ENCODE data around the gene DNAAF8. TPM values are rescaled to one million over a fixed set of nuclear protein-coding genes. Genes with fewer than 3 reads are reported as not detected.

The DNAAF8 gene
- total and polyA plus RNA-seq, 10 donors = 0.17 to 1.2 (median 0.57) TPM; not detected in 3

DNA sequence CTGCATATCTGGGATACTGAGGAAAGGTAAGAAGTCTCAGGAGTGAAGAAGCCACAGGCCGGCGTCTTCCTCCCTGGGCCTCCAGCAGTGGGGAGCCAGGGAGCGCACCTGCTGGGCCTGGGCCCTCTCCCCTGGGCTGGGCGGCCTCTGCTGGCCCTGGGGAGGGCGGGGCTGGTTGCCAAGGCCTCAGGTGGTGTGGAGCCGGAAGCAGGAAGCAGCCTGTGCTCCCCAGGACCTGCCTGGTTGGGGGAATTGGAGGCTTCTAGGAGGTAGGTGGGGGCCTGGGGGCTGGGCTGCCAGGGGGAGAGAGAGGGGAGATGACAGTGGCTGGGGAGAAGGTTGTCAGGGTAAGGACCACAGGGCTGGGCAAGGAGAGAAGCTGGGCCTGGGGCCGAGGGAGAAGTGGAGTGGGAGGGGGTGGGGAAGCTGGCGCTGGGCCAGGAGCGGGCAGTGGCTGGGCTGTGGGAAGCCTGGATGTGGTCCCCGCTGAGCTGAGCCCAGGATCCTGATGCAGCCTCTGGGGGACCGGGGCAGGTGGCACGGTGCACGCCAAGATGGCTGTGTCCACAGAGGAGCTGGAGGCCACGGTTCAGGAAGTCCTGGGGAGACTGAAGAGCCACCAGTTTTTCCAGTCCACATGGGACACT lies 61.0 kb downstream of the DNAAF8 start, which contains the start of gene SMIM22:
TSS of gene SMIM22 (plus strand) at position 189 of the 647 bp plus-strand sequence. CDS start at position 555, 366 bp downstream.
- intact Hi-C loops (cut with DNase I; ENCODE audit: low total_unique reads) = no loop called here
- Histone ChIP-seq H3K27ac (no peak within 1 kb of the TSS), H3K36me3 (peaks cover 0 to 56% (median 16%) of the 10 kb centered on the region in 6 donors), H3K4me1 (peaks cover 0 to 7% (median 5%) of the 10 kb centered on the region in 6 donors), H3K27me3 (replicated peaks in 1 of 7) (no peaks in the 10 kb centered on the region), H3K9me3 (no peaks in the 10 kb centered on the region), H3K4me3 (no peak within 1 kb of the TSS)
- TF ChIP-seq POLR2AphosphoS5 (IDR thresholded peaks at IDR 0.05) (peak in 1 of 3 donors; percentile 31), POLR2A (IDR thresholded peaks at IDR 0.05) (no peak), CTCF (IDR thresholded peaks at IDR 0.05 in 8 of 11, conservative IDR thresholded peaks at IDR 0.05 in 3 of 11) (no peak)
- no peak for DNase-seq
- WGBS, 5 donors = 77 to 88% (median 86%) methylated on average over 9 to 14 of the region's 14 CpGs

DNA sequence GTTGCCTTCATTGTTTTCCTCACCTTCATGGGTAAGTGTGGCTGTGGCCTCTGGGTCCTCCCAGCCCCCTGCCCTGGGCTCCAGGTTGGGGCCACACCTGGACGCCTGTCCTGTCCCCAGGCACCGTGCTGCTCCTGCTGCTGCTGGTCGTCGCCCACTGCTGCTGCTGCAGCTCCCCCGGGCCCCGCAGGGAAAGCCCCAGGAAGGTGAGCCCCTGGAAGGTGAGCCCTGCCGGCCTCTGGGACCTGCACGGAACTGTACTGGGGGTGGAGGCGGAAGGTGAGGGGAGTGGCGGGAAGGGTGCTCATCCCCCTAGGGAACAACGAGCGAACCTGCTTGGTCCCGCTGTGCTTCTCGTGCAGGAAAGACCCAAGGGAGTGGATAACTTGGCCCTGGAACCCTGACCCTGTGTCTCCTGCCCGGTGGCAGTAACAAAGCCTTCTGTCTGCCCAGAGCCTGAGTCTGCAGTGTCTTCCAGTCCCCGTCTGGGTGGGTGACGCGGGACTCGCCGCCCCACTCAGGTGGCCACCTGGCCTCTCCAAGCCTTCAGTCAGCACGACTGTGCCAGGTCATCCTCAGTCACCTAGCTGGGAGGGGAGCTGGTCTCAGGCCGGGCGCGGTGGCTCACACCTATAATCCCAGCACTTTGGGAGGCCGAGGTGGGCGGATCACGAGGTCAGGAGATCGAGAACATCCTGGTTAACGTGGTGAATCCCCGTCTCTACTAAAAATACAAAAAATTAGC lies 61.7 kb downstream of the DNAAF8 start:
- no peak for DNase-seq
- Histone ChIP-seq H3K9me3 (no peaks in the 10 kb centered on the region), H3K36me3 (peaks cover 0 to 56% (median 16%) of the 10 kb centered on the region in 6 donors), H3K4me1 (peaks cover 5 to 13% (median 12%) of the 10 kb centered on the region in 6 donors), H3K27ac (no peak overlapping the region), H3K27me3 (replicated peaks in 1 of 7) (no peaks in the 10 kb centered on the region), H3K4me3 (no peak overlapping the region)
- TF ChIP-seq POLR2A (IDR thresholded peaks at IDR 0.05) (no peak), CTCF (IDR thresholded peaks at IDR 0.05 in 8 of 11, conservative IDR thresholded peaks at IDR 0.05 in 3 of 11) (no peak)
- 87 to 93% (median 90%) methylated on average over 25 to 30 of the region's 30 CpGs for WGBS, 5 donors
- intact Hi-C loops (cut with DNase I; ENCODE audit: low total_unique reads) = no loop called here

- Histone ChIP-seq H3K36me3 (peaks cover 0 to 56% (median 16%) of the 10 kb centered on the region in 6 donors), H3K4me1 (peaks cover 15 to 24% (median 23%) of the 10 kb centered on the region in 6 donors), H3K4me3 (no peak overlapping the region), H3K27me3 (replicated peaks in 1 of 7) (no peaks in the 10 kb centered on the region), H3K27ac (no peak overlapping the region), H3K9me3 (no peaks in the 10 kb centered on the region)
- 80 to 90% (median 87%) methylated on average over 13 to 21 of the region's 21 CpGs for WGBS, 5 donors
- intact Hi-C loops (cut with DNase I; ENCODE audit: low total_unique reads) = no loop called here
- no peak for DNase-seq
- no peak for TF ChIP-seq POLR2AphosphoS5 (IDR thresholded peaks at IDR 0.05)
Measured at GRCh38 chr16:4796982-4797804, 62.9 kb downstream of the DNAAF8 start.

GRCh38 chr16:4797805-4798252 lies 63.5 kb downstream of the DNAAF8 start:
- Histone ChIP-seq H3K9me3 (no peaks in the 10 kb centered on the region), H3K4me1 (peaks cover 15 to 25% (median 23%) of the 10 kb centered on the region in 6 donors), H3K27me3 (replicated peaks in 1 of 7) (no peaks in the 10 kb centered on the region), H3K4me3 (no peak overlapping the region), H3K36me3 (peaks cover 0 to 56% (median 16%) of the 10 kb centered on the region in 6 donors), H3K27ac (no peak overlapping the region)
- intact Hi-C loops (cut with DNase I; ENCODE audit: low total_unique reads) = no loop called here
- no peak for DNase-seq
- WGBS, 5 donors = 92 to 99% (median 94%) methylated on average over 16 to 22 of the region's 22 CpGs
- no peak for TF ChIP-seq POLR2A (IDR thresholded peaks at IDR 0.05)
- peak in 1 of 3 donors; percentile 15 for TF ChIP-seq POLR2AphosphoS5 (IDR thresholded peaks at IDR 0.05)

Measured in spleen (tissue), 11 donors.